HG03066 (cell line): ENCODE measurements around the gene COQ8A.
A peak's percentile ranks its signal among the peaks of the same experiment; 100 is the strongest.
"Not testable (repeated sequence)": the region's sequence is repeated elsewhere in the genome, so short reads cannot be mapped to it uniquely, and the experiment has no call there.

ENCODE experiments used
- ATAC-seq: cut with Tn5 transposase; IDR thresholded peaks from one replicate; pipeline ENCODE4 v1.9.1; 2021; ENCODE audit warnings: low read depth; ENCODE audit not compliant: unreplicated experiment

Gene COQ8A

GRCh38 chr1:226920446-226920894 is 19.6 kb upstream of the COQ8A start:
- no peak for ATAC-seq

DNA sequence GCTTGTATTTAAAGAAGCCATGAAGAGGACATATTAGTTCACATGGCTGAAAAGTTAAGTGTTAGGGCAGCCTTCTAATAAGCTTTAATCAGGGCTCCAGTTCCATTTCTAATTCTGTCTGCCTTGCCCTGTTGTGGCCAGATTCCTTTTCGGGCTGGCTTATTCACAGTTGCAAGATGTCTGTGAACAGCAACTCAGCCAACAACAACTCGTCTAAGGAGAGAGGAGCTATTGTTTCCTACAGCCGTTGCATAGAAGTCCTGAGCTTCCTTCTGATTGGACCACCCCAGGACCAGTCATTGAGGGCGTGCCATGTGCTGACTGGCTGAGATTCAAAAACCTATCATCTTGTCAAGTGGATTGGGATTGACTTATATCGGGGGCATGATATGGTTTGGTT is 18.6 kb upstream of the COQ8A start:
- no peak for ATAC-seq

- ATAC-seq: not testable (repeated sequence)
Measured at GRCh38 chr1:226929260-226930111, 10.6 kb upstream of the COQ8A start.

- ATAC-seq: no peak
Measured at GRCh38 chr1:226934483-226935237, 5.4 kb upstream of the COQ8A start.

DNA sequence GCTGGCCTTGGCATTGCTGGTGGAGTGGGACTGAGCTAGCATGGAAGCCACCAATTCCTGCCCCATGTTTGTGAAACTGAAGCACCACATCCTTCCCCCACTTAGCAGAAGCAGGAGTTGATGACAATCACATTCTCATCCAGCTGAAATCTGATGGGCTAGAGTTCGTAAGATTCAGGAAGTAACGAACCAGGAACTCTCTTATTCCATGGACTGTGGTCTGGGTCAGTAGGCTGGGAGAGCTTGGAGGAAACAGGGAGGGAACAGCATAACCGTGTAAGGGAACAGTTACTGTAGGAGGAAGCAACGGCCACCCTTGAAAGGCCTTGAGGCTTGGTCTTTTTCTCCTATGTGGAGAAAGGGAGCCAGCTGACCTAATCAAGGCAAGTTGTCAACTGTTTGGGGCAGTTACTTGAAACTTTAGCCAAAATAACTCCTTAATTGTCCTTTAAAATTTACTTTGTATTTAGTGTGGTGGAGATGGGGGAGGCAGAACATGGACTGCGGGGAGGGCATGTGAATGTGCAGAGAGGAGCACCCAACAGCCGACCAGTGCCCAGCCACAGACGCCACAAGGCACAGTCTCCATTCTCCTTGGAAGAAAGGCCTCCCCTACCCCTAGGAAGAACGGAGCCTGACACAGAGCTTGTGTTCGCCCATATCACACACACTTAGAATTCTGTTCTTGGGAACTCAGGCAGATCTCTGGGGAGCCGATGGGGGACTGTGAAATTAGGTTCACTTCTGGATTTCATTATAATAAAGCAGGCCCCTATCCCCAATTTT is 2.0 kb upstream of the COQ8A start:
- no peak for ATAC-seq

GRCh38 chr1:226938903-226939437 is 1.1 kb upstream of the COQ8A start:
- ATAC-seq: no peak

DNA sequence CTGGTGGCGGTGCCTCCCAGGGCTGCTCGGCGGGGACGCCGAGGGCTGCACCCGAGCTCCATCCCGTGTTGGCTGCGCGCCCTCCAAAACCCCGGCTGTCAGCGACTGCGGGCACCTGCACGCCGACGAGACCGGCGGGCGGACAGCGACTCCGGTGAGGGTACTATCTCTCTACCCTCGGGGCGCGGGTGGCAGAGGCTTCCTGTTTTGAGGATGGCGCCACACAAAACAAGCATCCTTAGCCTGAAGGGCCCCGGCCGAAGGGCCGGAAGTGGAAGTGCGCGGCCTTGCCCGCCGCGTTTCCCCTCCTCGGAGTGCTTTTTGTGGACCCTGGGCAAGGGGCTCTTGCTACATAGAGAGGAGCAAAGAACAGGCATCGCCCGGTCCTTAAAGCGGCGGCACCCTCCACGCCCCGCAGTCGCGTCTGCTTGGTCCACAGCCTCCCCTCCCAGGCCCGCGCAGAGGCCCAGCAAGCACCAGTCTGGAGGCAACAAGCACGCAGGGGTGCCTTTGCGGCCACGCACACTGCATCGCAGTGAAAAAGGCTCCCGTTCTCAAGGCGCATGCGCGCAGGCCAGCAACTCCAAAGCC is 561 bp upstream of the COQ8A start:
- ATAC-seq: peak; percentile 28

DNA sequence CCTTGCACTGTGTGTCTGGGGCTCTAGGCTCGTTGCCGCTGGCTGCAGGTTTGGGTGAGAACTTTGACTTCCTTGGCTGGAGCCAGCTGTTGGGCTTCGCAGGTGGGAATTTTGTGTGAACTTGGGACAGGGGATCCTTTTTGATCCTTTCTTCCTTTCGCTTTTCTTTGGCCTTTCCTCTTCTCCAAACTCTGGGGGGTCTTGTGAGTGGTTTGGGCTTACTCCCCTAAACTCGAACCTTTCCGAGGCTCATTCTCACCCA is 643 bp downstream of the COQ8A start:
- no peak for ATAC-seq

DNA sequence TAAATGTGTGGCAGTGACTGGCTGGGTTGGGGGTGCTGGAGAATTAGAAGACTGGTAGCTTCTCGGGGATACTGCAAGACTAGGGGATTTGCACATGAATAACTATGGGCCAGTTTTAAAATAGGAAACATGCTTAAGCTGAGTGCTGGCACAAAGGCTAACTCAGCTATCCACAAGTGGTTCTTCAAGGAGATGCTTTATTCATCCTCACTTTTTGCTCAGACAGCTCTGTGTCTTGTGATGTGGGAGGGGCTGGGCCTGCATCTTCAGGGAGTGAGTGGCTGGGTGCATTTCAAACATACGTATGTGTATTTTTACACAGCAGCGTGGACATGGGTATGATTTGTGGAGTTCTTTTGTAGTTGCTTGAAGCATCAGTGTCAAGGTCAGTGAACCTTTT is 2.3 kb downstream of the COQ8A start:
- no peak for ATAC-seq

GRCh38 chr1:226943156-226943555 is 3.1 kb downstream of the COQ8A start:
- no peak for ATAC-seq

DNA sequence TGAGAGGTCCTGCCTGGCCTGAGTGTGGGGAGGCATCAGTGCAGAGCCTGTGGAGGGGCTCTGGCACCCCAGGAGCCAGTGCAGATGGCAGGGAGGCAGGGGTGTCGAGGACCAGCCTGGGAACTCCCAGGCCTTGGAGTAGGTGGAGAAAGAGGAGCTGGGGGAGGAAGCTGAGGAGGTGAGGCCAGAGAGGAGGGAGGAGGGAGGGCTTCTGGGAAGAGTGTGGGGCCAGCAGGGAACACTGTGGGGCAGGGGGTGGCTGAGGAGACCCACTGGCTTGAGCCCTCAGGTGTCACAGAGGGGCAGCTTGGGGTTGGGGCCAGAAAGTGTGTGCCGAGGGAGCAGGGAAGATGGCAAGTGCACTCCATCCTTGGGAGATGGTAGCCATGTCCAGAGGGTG is 3.8 kb downstream of the COQ8A start:
- no peak for ATAC-seq

DNA sequence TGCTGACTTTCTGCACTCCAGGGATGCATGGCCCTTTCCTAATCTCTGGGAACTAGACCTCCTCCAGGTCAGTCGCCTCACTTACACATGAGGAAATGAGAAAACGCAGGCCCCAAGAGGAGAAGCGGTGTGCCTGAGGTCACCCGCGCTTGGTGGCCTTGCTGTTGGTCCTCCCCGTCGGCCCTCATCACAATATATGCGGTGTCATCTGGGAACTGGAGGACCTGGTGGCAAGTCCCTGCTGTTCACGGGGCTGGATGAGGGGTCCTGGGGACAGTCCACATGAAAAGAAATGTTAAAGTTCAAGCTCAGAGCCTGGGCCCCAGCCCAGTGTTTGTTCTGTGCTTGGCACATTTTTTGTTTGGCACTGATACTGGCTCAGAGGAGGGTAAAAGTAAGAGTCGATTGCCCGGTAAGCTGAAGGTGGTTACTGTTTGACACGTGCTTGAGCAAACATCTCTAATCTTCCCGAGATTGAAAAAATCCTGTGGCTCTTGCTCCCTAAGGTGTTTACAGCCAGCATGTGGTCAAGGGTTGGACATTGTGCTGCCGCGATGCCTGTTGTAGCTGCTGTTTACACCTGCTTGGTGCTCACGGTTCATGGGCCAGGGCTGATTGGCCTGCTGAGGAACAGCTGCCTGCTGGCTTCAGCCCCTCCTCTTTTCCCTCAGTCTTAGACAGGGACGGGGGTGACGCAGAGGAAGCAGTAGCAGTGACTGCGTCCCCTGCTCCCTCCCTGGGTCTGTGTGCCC is 5.2 kb downstream of the COQ8A start:
- no peak for ATAC-seq

- no peak for ATAC-seq
Measured at GRCh38 chr1:226945858-226946245, 5.8 kb downstream of the COQ8A start.

DNA sequence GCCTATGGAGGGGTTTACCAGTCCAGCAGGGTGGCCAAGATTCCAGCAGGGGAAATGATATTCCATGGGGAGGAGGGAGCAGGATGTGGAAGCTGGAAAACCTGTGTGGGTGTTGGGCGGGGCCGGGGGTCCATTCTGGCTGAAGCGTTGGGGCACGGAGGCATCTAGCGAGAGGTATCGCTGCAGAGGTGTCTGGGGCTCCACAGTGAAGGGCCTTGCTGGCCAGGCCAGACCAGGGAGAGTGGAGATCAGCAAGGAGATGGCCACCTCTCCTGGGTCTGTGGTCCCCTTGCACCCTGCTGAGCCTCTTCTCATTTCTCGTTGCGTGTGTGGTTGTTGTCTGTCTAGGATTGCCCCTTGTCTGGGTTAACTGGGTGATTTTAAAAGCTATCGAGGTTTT is 6.2 kb downstream of the COQ8A start:
- ATAC-seq: no peak

DNA sequence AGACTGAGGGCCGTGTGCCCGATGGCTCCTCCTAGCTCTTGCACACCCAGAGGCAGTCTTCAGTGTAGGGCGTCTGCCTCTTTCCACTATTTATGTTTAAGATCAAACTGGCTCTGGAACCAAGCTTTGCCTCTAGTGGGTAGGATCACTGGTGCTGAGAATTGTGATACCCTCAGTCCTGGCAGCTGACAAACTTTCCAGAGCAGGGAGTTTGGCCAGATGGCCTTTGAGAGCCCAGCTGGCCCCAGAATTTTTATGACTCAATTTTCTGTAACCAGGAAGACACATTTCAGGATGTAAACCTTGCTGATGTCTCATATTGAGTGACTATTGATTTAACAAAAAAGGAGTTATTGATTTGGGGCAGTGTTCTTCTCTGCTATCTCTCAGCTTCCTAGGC is 6.7 kb downstream of the COQ8A start:
- ATAC-seq: no peak

DNA sequence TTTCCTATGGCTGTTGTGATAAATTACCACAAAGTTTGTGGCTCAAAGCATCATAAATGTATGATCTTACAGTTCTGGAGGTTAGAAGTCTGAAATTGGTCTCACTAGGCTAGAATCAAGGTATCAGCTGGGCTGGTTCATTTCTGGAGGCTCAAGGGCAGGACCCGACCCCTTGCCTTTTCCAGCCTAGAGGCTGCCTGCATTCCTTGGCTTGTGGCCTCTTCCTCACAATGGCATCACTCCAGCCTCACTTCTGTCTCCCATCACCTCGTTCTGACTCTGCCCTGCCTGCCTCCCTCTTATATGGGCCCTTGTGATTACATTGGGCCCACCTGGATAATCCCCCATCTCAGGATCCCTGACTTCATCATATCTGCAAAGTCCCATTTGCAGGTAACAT is 8.0 kb downstream of the COQ8A start:
- ATAC-seq: no peak

- ATAC-seq: no peak
Measured at GRCh38 chr1:226948480-226948879, 8.4 kb downstream of the COQ8A start.

DNA sequence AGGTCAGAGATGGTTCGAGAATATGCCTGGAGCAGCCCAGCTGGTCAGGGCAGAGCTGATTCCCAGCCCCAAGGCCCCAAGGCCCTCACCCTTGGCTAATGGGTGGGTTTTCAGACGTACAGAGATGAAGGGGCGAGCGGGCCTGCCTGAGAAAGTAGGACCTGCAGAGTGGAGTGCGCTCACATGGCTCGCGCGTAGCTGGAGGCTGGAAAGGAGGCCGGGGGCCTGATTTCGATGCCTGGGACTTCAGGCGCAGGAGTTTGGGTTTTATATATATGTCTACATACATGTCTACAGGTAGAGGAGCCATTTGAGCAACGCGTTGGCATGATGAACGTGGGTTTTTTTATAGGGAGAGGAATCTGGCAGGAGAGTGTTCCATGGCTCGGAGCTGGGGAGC is 8.9 kb downstream of the COQ8A start:
- ATAC-seq: no peak

- no peak for ATAC-seq
Measured at GRCh38 chr1:226949401-226949800, 9.3 kb downstream of the COQ8A start.

DNA sequence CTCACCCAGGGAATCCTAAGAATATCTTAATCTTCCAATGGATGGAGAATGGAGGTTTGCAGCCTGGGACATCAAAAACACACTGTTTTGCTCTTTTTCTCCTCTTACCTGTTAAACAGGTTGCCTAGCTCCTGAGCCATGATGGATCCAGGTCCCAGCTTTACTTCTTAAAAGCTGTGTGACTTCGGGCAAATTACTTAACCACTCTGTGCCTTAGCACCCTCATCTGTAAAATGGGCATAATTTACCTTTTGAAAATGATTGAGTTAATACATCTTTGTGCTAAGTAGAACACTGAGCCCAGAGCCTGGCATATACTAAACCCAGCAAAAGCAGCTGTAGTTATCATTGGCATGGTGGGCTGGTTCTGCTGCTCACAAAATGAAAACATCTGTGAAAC is 10.2 kb downstream of the COQ8A start:
- ATAC-seq: no peak
